ENCODE measurements around the gene BABAM2. TPM values are rescaled to one million over a fixed set of nuclear protein-coding genes. Genes with fewer than 3 reads are reported as not detected.

The BABAM2 gene
- total and polyA plus RNA-seq, 2 of the 4 experiments (the other 2 are of a cell fraction) = 20.9 to 23.1 TPM

DNA sequence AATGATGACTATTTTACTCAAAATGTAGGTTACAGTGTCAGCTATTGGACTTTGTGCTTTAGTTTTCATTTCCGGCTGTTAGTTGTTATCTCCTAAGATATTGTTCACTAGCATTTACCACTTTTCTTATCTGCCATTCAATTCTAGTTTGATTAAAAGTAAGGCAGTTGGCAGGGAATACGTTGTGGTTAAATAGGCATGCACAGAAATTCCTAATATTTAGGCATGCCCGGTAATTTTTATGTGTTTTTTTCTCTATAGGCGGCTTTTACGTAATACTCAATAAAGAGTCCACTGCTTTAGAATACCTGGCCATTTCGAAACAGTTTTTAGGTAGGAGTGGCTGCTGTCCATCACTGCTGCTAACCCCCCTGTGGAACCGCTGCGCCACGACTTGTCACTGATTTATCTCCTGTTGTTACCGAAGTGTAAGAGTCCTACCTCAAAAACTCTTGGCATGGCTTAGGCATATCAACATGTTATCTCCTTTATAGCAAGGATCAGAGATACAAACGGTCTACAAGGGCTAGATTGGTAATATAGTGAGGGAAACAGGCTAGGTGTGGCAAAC lies 39.5 kb downstream of the BABAM2 start:
- POLR2A ChIA-PET (ENCODE audit: unreplicated experiment) = interaction anchor here (0.6 kb wide), 1 partner anchor 342 kb away, joined by 3 read pairs; no protein-coding TSS in a partner anchor
- 0 out of 2 replicates have a peak overlapping the region, but pooled peaks have one; percentile 22 for H3K27ac ChIP-seq (ENCODE audit: insufficient read depth, low read length)
- DNase-seq (no peak), ATAC-seq (ENCODE audit: low read depth) (no peak)
- 60% methylated on average over 2 of the region's 11 CpGs; no CpG with 5 or more reads in 1 of the 2 experiments for WGBS, 2 experiments (ENCODE audit: extremely low coverage in 2 of 2, insufficient read length in 1 of 2)
- H4K91ac ChIP-seq (ENCODE audit: insufficient read depth, low read depth, low read length) = no peak overlapping the region
- CTCF ChIA-PET = no interaction called here
- no peaks in the 10 kb centered on the region for H4K20me1 ChIP-seq (ENCODE audit: insufficient read depth, low read length)
- in situ Hi-C loops (cut with MboI; ENCODE audit: low sequenced_read_pairs) (no loop called here), dilution Hi-C loops (cut with HindIII; ENCODE audit: low sequenced_read_pairs, unreplicated experiment) (no loop called here), intact Hi-C loops (cut with micrococcal nuclease) (no loop called here)
- H2BK5ac ChIP-seq (ENCODE audit: low read depth, low read length, poor library complexity, severe bottlenecking) = no peak overlapping the region
- H3K9me3 ChIP-seq (ENCODE audit: control insufficient read depth, insufficient read depth, low read length) = no peaks in the 10 kb centered on the region
- H3K4me2 ChIP-seq (ENCODE audit: low read depth, low read length) = no peak overlapping the region
- H3K23ac ChIP-seq (ENCODE audit: low read depth, low read length) = no peak overlapping the region
- H2BK120ac ChIP-seq (ENCODE audit: low read depth, low read length) = no peak overlapping the region
- no peak overlapping the region for H3K4me3 ChIP-seq (ENCODE audit: insufficient read depth, low read depth, low read length)
- 0 out of 2 replicates have a peak, but pooled peaks cover 3% of the 10 kb centered on the region for H3K4me1 ChIP-seq (ENCODE audit: control insufficient read depth, insufficient read depth, low read length)
- peaks cover 5 to 6% of the 10 kb centered on the region in 2 experiments; a peak in 2 of 4 replicates for H3K79me1 ChIP-seq (ENCODE audit: low read depth in 1 of 2, low read length in 2 of 2)
- H4K5ac ChIP-seq (ENCODE audit: low read depth, low read length) = no peak overlapping the region
- H3K4ac ChIP-seq (ENCODE audit: low read depth, low read length) = no peak overlapping the region
- H2BK15ac ChIP-seq (ENCODE audit: low read depth, low read length) = no peak overlapping the region
- no peak overlapping the region for H2AK5ac ChIP-seq (ENCODE audit: low read depth, low read length)
- H2AFZ ChIP-seq (replicated peaks; ENCODE audit: low read length, poor library complexity) = no peak overlapping the region
- H3K27me3 ChIP-seq (ENCODE audit: control insufficient read depth, insufficient read depth, low read length) = no peaks in the 10 kb centered on the region
- peak overlapping the region; percentile 2; the same call in 1 of the 2 replicates for H3K18ac ChIP-seq (ENCODE audit: low read depth, low read length)
- H4K8ac ChIP-seq (ENCODE audit: low read depth in 2 of 2, low read length in 2 of 2) = no peak overlapping the region
- BruUV-seq (replicated peaks) = no TSS peak
- H3K56ac ChIP-seq (ENCODE audit: extremely low read depth, insufficient read depth, low read length) = no peak overlapping the region
- TF ChIP-seq, protein P1, sequence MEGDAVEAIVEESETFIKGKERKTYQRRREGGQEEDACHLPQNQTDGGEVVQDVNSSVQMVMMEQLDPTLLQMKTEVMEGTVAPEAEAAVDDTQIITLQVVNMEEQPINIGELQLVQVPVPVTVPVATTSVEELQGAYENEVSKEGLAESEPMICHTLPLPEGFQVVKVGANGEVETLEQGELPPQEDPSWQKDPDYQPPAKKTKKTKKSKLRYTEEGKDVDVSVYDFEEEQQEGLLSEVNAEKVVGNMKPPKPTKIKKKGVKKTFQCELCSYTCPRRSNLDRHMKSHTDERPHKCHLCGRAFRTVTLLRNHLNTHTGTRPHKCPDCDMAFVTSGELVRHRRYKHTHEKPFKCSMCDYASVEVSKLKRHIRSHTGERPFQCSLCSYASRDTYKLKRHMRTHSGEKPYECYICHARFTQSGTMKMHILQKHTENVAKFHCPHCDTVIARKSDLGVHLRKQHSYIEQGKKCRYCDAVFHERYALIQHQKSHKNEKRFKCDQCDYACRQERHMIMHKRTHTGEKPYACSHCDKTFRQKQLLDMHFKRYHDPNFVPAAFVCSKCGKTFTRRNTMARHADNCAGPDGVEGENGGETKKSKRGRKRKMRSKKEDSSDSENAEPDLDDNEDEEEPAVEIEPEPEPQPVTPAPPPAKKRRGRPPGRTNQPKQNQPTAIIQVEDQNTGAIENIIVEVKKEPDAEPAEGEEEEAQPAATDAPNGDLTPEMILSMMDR (conservative IDR thresholded peaks at IDR 0.05; ENCODE audit: low read depth, low read length) = no peak
- TF ChIP-seq FOS (IDR thresholded peaks at IDR 0.05; ENCODE audit: low read depth, low read length) = no peak
- TF ChIP-seq BHLHE40 (IDR thresholded peaks at IDR 0.05; ENCODE audit: low read depth, low read length) = no peak
- no peak for TF ChIP-seq RFX5 (IDR thresholded peaks at IDR 0.05; ENCODE audit: low read depth, low read length)
- no peak for TF ChIP-seq POLR2A (IDR thresholded peaks at IDR 0.05; ENCODE audit: low read depth, low read length)
- no peak for TF ChIP-seq MAZ (IDR thresholded peaks at IDR 0.05; ENCODE audit: borderline replicate concordance, low read depth, low read length)
- no peak overlapping the region for H3K9ac ChIP-seq (ENCODE audit: low read depth, low read length)
- H2AK9ac ChIP-seq (replicated peaks; ENCODE audit: low read depth, low read length, poor library complexity) = no peak overlapping the region
- no peak overlapping the region for H3K14ac ChIP-seq (replicated peaks; ENCODE audit: low read depth, low read length)
- no peak overlapping the region for H2BK20ac ChIP-seq (ENCODE audit: low read depth, low read length)
- peaks cover 2% of the 10 kb centered on the region for H3K36me3 ChIP-seq (ENCODE audit: control insufficient read depth, insufficient read depth, low read length)
- peaks cover 7% of the 10 kb centered on the region; the same call in 1 of the 2 replicates for H3K9me1 ChIP-seq (ENCODE audit: insufficient read depth, low read length)
